DND-41 (cell line): ENCODE measurements around the gene HOXD12.

ENCODE experiments used
- CTCF ChIP-seq: IDR thresholded peaks from 2 replicates; pipeline ENCODE4 v1.5.1; 2012; ENCODE audit warnings: borderline replicate concordance, low read length, moderate library complexity, mild to moderate bottlenecking; ENCODE audit not compliant: poor library complexity, severe bottlenecking; ENCODE audit errors: extremely low read depth
- EZH2 ChIP-seq: IDR thresholded peaks from 3 replicates; pipeline ENCODE4 v1.6.1; 2012; ENCODE audit warnings: borderline replicate concordance, low read depth, mild to moderate bottlenecking, moderate library complexity, low read length, inconsistent platforms; ENCODE audit not compliant: severe bottlenecking

DNA sequence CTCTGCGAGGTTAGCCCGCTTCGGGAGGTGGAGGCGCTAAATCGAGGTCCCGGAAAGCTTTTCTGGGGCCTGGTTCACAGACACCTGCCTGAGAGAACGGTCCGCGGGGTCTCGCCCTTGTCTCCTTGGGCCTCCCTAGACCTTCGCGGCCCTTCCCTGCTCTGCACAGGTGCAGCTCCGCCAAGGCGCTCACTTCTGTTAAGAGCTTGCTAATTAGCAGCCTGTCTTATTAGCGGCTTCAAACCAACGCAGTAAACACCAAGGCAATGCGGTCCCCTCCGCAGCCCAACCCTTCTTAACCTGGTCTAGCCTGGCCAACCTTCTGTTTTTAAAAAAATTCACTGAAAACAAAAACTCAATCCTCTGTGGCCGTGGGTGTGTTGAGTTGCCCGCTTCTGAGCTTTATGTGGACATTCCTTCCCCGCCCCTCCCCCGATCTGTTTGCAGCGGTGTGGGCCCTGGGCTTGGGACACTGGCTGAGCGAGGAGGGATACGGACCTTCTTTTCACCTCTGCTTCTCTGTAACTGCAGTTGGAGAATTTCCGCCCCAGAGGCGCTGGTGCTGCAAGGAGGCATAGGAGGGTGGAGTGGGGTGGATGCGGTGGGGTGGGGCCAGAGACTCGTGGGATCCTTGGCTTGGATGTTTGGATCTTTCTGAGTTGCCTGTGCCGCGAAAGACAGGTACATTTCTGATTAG, 48.4 kb downstream of the HOXD12 start:
- TF ChIP-seq CTCF (no peak), EZH2 (no peak)
